HG03066 (cell line): Measurements from ENCODE around the gene MOCS1.

Source experiments
- ATAC-seq: cut with Tn5 transposase; IDR thresholded peaks from one replicate; pipeline ENCODE4 v1.9.1; 2021; ENCODE audit warnings: low read depth; ENCODE audit not compliant: unreplicated experiment

Gene MOCS1

DNA sequence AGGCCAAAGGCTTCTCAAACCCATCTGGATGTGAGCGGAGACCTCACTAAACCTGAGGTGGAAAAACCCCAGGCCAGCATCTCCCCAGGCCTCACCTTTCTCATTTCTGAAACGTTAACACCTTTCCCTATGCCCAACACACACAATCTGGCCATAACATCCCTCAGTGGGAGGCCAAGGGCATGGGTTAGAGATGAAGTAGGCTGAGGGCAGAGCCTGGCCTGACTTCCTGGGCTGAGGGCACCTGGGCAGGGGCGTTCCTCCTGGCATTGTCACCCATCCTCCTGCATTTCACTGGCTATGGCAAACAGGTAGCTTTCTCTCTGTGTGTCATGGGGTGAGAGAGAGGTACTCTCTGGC is 8.4 kb downstream of the MOCS1 start:
- no peak for ATAC-seq

DNA sequence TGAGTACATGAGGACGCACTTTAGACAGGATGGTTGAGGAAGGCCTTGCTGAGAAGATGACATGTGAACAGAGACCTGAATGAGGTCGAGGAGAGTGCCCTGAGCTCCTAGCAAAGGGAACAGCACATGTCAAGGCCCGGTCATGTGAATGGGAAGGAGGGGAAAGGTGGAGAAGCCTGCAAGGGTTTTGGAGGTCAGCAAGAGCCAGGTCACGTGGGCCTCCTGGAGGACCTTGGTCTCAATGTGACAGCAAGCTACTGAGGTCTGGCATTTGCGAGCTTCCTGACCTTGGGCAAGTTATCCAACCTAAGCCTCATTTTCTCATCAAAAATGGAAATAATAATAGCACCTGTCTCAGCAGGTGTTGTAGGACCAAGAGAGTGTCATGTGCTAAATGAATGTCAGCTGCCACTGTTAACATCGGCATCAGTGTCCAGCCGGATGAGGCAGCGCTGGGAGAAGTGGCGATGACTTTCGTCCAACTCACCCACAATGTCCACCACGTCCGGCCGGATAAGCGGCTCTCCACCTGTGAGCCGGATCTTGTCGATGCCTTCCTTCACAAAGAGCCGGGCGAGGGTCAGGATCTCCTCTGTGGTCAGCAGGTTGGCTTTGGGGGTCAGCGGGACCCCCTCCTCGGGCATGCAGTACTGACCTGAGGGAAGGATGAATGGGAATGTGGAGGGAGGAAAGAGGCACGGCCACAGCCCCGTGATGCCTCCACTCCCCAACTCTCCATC is 8.9 kb downstream of the MOCS1 start:
- ATAC-seq, result no peak

DNA sequence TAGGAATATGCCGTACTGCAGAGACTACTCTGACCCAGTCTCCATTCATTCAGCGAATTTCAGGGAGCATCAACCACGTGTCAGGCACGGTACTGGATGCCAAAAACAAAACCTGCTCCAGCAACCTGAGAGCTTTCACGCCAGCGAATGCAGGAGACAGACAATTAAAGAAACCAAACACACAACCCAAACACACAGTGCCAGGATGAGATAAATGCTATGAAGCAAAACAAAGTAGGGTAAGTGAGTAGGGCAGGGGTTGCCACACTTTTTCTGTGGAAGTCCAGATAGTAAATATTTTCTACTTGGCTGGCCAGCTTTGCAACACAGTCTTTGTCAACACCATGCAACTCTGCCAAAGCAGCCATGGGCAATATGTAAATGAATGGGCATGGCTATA is 10.0 kb downstream of the MOCS1 start:
- ATAC-seq, result no peak

DNA sequence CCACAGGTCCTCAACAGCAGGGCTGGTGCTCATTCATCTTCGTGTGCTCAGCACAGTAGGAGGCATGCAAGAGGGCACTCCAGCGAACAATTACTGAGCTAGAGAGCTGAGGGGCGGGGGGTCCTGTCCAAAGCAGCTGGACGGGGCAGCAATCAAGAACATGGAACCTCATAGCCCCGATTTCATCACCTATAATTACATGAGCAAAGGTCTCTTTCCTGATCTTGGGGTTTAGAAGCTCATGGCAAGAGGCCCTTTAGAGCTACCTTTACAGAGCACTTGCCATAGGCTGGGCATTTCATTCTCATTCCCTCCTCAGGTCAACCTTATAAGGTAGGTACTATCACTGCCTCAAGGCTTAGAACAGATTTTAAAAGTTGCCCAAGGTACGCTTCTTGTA is 10.4 kb downstream of the MOCS1 start:
- ATAC-seq, result no peak

GRCh38 chr6:39923394-39923793 is 10.9 kb downstream of the MOCS1 start:
- ATAC-seq, result no peak

- no peak for ATAC-seq
Observed at GRCh38 chr6:39922821-39923220, 11.4 kb downstream of the MOCS1 start.

- no peak for ATAC-seq
Observed at GRCh38 chr6:39920157-39920556, 14.1 kb downstream of the MOCS1 start.

DNA sequence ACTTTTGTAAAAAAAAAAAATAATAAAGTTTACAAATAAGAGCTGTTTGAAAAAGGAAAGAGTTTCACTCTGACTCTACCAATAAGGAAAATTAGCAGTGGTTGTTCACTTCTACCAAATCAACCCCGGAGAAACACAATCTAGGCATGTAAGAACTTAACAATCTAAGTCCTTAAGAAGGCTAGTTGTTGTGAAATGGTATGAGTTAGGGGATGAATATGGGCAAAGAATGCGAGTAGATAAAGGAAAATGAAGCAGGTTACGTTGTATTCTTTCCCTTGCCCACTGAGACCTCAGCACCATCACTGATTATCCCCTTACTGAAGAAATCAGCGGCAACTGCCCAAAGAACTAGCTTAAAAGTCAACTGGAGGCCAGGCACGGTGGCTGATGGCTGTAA is 15.4 kb downstream of the MOCS1 start:
- ATAC-seq, result no peak

- no peak for ATAC-seq
Observed at GRCh38 chr6:39917981-39918380, 16.3 kb downstream of the MOCS1 start.

DNA sequence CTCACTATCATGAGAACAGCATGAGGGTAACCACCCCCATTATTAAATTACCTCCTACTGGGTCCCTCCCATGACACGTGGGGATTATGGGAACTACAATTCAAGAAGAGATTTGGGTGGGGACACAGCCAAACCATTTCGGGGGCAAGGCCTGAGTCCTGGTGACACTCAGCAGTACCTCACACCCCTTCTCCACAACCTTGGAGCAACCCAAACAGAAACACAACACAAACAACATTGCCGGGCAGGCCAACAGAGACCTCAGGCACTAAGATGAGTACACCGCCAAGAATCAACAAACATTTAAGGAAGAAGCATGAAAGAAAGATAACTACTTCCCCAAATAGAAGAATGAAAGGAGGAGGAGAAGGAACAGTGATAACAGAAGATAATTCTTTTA is 16.9 kb downstream of the MOCS1 start:
- ATAC-seq, result no peak

- ATAC-seq, result no peak
Observed at GRCh38 chr6:39915866-39916265, 18.4 kb downstream of the MOCS1 start.

DNA sequence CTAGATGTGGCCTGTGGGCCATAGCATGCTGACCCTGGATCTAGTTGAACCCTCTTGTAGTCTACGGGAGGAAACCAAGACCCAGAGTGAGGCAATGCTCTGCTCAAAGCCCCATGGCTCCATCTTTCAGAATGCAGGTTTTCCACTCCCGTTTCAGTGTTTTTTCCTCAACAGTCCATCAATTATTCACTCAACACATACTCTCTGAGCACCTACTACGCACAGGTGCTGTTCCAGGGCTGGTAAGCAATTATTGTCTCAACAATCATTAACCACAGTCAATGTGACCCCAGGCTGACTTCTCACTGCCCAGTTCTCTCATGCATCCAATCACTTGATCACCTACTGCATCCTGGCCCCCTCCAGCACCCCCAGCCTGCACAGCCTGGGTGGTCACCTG is 20.0 kb downstream of the MOCS1 start:
- ATAC-seq, result no peak

DNA sequence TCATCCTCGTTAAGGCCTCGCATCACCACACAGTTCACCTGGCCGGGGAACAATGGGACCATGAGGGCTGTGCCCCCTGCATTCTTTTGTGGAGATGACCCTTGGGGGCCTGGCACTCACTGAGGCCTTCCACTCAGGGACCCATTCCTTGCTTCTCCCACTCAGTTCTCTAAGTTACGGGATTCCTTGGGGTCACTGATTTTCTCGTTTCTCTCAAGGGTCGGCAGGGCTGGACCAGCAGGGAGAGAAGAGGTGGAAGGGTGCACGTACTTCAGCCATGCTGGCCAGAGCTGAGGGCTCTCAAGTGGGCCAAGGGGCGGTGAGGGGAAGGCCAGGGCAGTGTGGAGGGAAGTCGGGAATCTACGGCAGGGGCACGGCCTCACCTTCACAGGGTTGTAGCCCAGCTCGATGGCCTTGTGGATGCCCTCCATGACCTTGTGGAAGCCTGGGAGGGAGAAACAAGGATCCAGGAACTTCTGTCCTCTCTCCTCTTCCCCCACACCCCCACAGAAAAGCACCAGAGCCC is 20.8 kb downstream of the MOCS1 start:
- no peak for ATAC-seq

GRCh38 chr6:39912446-39912845 is 21.8 kb downstream of the MOCS1 start:
- ATAC-seq, result no peak

DNA sequence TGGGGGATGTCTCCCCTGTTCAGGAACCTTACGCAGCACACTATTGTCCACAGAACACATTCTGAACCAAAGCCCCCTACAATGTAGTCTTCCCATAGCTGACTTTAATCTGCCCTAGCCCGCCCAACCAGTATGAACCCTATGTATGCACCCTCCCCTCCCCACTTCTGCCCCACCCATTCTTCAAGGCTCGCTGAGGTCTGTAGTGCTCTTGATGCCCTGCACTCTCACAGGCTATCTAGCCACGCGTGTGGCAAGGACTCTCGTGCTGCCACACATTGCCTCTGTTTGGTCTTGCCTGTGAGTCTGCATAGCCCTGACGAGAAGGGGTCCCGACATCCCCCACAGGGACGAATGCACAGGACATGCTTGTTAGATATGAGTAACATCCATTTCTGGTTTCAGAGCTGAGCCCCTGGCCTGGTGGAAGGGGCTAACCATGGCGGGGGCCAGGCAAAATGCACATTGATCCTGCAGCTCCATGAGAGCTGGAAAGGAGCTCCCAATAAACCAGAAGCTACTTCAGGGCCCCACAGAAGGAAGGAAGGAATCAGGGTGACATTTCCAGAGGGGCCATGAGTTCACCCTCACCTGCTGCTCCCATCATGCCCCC is 22.6 kb downstream of the MOCS1 start:
- no peak for ATAC-seq

DNA sequence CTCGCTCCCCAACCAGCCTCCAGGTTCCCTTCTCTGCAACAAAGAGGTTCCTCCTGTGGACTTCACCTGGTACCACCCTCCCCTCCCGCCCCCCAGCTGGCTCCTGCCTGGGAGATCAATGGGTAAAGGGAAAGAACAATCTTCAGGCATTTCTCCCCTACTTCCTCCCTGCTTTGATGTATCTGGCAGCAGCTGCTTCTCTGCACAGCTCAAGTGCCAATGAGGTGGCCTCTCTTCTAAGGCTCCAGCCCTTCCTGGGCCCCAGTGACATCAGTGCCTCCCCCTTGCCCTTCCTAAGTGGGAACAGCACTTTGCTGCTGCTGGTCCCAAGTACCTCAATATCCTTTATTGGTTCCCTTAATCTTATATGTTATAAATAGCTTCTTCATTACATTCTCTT is 23.5 kb downstream of the MOCS1 start:
- no peak for ATAC-seq

GRCh38 chr6:39910164-39910563 is 24.1 kb downstream of the MOCS1 start:
- ATAC-seq, result no peak

- no peak for ATAC-seq
Observed at GRCh38 chr6:39909701-39910100, 24.6 kb downstream of the MOCS1 start.

GRCh38 chr6:39908838-39909583 is 25.3 kb downstream of the MOCS1 start:
- ATAC-seq, result no peak

- ATAC-seq, result no peak
Observed at GRCh38 chr6:39907871-39908575, 26.2 kb downstream of the MOCS1 start.

- ATAC-seq, result no peak
Observed at GRCh38 chr6:39906318-39906761, 27.9 kb downstream of the MOCS1 start.
